K562 (cell line): ENCODE data around the gene ABCA7. TPM values are rescaled to one million over a fixed set of nuclear protein-coding genes. Genes with fewer than 3 reads are reported as not detected.

ENCODE experiments used
- ARID1B ChIP-seq: fragments of 450-650 bp; IDR thresholded peaks from 2 replicates; pipeline ENCODE4 v1.6.1; 2016; ENCODE audit warnings: antibody characterized with exemption, mild to moderate bottlenecking, inconsistent platforms
- CAMTA2 ChIP-seq: fragments of 250-450 bp; sonication (Bioruptor Pico); conservative IDR thresholded peaks from 2 replicates; pipeline ENCODE4 v1.5.1; 2022
- CBFA2T2 ChIP-seq: fragments of 450-650 bp; conservative IDR thresholded peaks from 2 replicates; pipeline ENCODE4 v1.6.1; 2017; ENCODE audit warnings: mild to moderate bottlenecking
- DACH1 ChIP-seq: fragments of 450-650 bp; IDR thresholded peaks from 2 replicates; pipeline ENCODE4 v1.6.1; 2018; ENCODE audit not compliant: partially characterized antibody
- ESRRB ChIP-seq: fragments of 250-450 bp; sonication (Bioruptor Pico); IDR thresholded peaks from 2 replicates; pipeline ENCODE4 v1.5.0; 2020; ENCODE audit warnings: mild to moderate bottlenecking, moderate library complexity, borderline replicate concordance
- HCFC1 ChIP-seq: IDR thresholded peaks from 2 replicates; pipeline ENCODE4 v1.6.1; 2012; ENCODE audit warnings: low read depth, low read length, improper control_type of control experiment
- ILK ChIP-seq: fragments of 450-650 bp; IDR thresholded peaks from 2 replicates; pipeline ENCODE4 v1.6.1; 2016; ENCODE audit warnings: missing genetic modification characterization, low read depth, mild to moderate bottlenecking, missing compliant biosample characterization, moderate library complexity, borderline replicate concordance
- PCBP2 ChIP-seq: fragments of 200-400 bp; formaldehyde crosslinking; IDR thresholded peaks from 2 replicates; pipeline ENCODE4 v1.6.1; 2018; ENCODE audit warnings: low read length, low read depth, mild to moderate bottlenecking, moderate library complexity; ENCODE audit not compliant: poor library complexity, severe bottlenecking
- RAD21 ChIP-seq, 2 experiments: fragments of 250-450 bp in 1 of 2; fragments of 450-650 bp in 1 of 2; sonication (Bioruptor Pico) in 1 of 2; formaldehyde crosslinking in 1 of 2; IDR thresholded peaks in 1 of 2; conservative IDR thresholded peaks in 1 of 2; 2 replicates each; pipeline versions ENCODE4 v1.4.0 to v1.8.0; 2020 to 2022; ENCODE audit warnings: mild to moderate bottlenecking in 2 of 2, moderate library complexity in 1 of 2
- SAP30 ChIP-seq: fragments of 200-600 bp; sonication (generic); IDR thresholded peaks from 2 replicates; pipeline ENCODE4 v1.6.1; 2012; ENCODE audit warnings: borderline replicate concordance, low read depth, mild to moderate bottlenecking, moderate library complexity, low read length, control low read depth, inconsistent platforms; ENCODE audit not compliant: insufficient read depth, poor library complexity, severe bottlenecking
- SMAD2 ChIP-seq: fragments of 150-350 bp; IDR thresholded peaks from 2 replicates; pipeline ENCODE4 v1.6.1; 2014; ENCODE audit warnings: low read depth, mild to moderate bottlenecking, low read length
- SMARCC2 ChIP-seq: fragments of 450-650 bp; IDR thresholded peaks from 2 replicates; pipeline ENCODE4 v1.6.1; 2017; ENCODE audit warnings: antibody characterized with exemption, moderate library complexity, mild to moderate bottlenecking, low read depth
- SPI1 ChIP-seq: IDR thresholded peaks from 2 replicates; pipeline ENCODE4 v1.6.1; 2011; ENCODE audit warnings: low read depth, low read length, control low read depth, borderline replicate concordance
- TEAD2 ChIP-seq: fragments of 450-650 bp; IDR thresholded peaks from 2 replicates; pipeline ENCODE4 v1.6.1; 2016; ENCODE audit warnings: missing genetic modification characterization, control low read depth, missing compliant biosample characterization
- TRIM24 ChIP-seq, 2 experiments: fragments of 450-650 bp; IDR thresholded peaks; 2 replicates each; pipeline ENCODE4 v1.6.1; 2016
- XRCC4 ChIP-seq: IDR thresholded peaks from one replicate; pipeline ENCODE4 v1.6.1; 2011; ENCODE audit not compliant: insufficient read depth, insufficient read length; ENCODE audit errors: extremely low read depth
- ZKSCAN1 ChIP-seq: fragments of 150-350 bp; IDR thresholded peaks from 2 replicates; pipeline ENCODE4 v1.6.1; 2016; ENCODE audit warnings: low read depth, low read length
- ZKSCAN8 ChIP-seq: fragments of 200-800 bp; sonication (Bioruptor generic); IDR thresholded peaks from 2 replicates; pipeline ENCODE4 v1.6.1; 2016; ENCODE audit warnings: missing genetic modification characterization, missing compliant biosample characterization
- ZNF133 ChIP-seq: fragments of 250-450 bp; sonication (Bioruptor Pico); IDR thresholded peaks from 2 replicates; pipeline ENCODE4 v1.4.0; 2020; ENCODE audit warnings: mild to moderate bottlenecking
- ZNF274 ChIP-seq: IDR thresholded peaks from 2 replicates; pipeline ENCODE4 v1.6.1; 2011; ENCODE audit warnings: low read depth, mild to moderate bottlenecking, low read length, moderate library complexity, borderline replicate concordance
- ZNF507 ChIP-seq: conservative IDR thresholded peaks from 2 replicates; pipeline ENCODE4 v1.6.1; 2017; ENCODE audit warnings: missing genetic modification characterization, missing compliant biosample characterization
- ZNF717 ChIP-seq: fragments of 250-450 bp; sonication (Bioruptor Pico); IDR thresholded peaks from 2 replicates; pipeline ENCODE4 v1.5.0; 2021
- ZNF77 ChIP-seq: fragments of 250-450 bp; sonication (Bioruptor Pico); IDR thresholded peaks from 2 replicates; pipeline ENCODE4 v1.5.0; 2020
- polyA plus RNA-seq, 8 experiments: library from polyadenylated mRNA; depleted of rRNA in 4 of 8; stranded (reverse) in 5 of 8; unstranded in 3 of 8; fragments of >200 nt; fragmentation: Nextera tagmentation in 2 of 8; fragmentation: Illumina TruSeq in 1 of 8; extraction: Ambion mirVana in 2 of 8; extraction: Trizol in 1 of 8; gene quantifications; 2 replicates each; pipeline versions ENCODE4 v1.2.1 to v1.2.3, GENCODE V29; 2011 to 2014; ENCODE audit warnings: inconsistent platforms in 1 of 8, missing spikeins in 1 of 8
- total RNA-seq, 7 experiments: library from RNA; depleted of rRNA in 6 of 7; stranded (reverse); fragments of >200 nt in 6 of 7; fragmentation: Illumina TruSeq in 2 of 7; extraction: Trizol in 2 of 7; gene quantifications; 2 replicates each; pipeline versions ENCODE4 v1.2.1 to v1.2.3, GENCODE V29; 2011 to 2021; ENCODE audit warnings: low replicate concordance in 1 of 7
- TF ChIP-seq, protein P1 (sequence below): IDR thresholded peaks from 2 replicates; pipeline ENCODE4 v1.6.1; 2014; ENCODE audit warnings: antibody characterized with exemption
- TF ChIP-seq, protein P2 (sequence below): sonication (generic); formaldehyde crosslinking; IDR thresholded peaks from 2 replicates; pipeline ENCODE4 v1.8.1; 2022; ENCODE audit warnings: missing genetic modification reagents
- TF ChIP-seq, protein P3 (sequence below): fragments of 250-450 bp; sonication (Bioruptor Pico); IDR thresholded peaks from 2 replicates; pipeline ENCODE4 v1.8.0; 2022; ENCODE audit warnings: moderate library complexity, mild to moderate bottlenecking, inconsistent platforms

The ABCA7 gene
- total and polyA plus RNA-seq, 9 of the 15 experiments (the other 6 are each of a cell fraction or from before 2014, with no cell fraction given): 2.3 to 96.1 (median 31.2) TPM

- TF ChIP-seq, protein P1, sequence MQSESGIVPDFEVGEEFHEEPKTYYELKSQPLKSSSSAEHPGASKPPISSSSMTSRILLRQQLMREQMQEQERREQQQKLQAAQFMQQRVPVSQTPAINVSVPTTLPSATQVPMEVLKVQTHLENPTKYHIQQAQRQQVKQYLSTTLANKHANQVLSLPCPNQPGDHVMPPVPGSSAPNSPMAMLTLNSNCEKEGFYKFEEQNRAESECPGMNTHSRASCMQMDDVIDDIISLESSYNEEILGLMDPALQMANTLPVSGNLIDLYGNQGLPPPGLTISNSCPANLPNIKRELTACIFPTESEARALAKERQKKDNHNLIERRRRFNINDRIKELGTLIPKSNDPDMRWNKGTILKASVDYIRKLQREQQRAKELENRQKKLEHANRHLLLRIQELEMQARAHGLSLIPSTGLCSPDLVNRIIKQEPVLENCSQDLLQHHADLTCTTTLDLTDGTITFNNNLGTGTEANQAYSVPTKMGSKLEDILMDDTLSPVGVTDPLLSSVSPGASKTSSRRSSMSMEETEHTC: peak; percentile 44; the same call in 1 of the 2 replicates
- TF ChIP-seq ZKSCAN8 (CRISPR knock-in tag): no peak
- no peak for TF ChIP-seq CAMTA2 (CRISPR knock-in tag)
- TF ChIP-seq SAP30: no peak
- no peak for TF ChIP-seq ARID1B
- no peak for TF ChIP-seq ZNF274
- TF ChIP-seq TRIM24 (IDR thresholded peaks at IDR 0.05): no peak
- no peak for TF ChIP-seq HCFC1
- TF ChIP-seq SPI1: no peak
- TF ChIP-seq ZNF77 (CRISPR knock-in tag): no peak
- TF ChIP-seq ZNF717 (CRISPR knock-in tag): no peak
- TF ChIP-seq ZNF507 (tag): no peak
- TF ChIP-seq, protein P2, sequence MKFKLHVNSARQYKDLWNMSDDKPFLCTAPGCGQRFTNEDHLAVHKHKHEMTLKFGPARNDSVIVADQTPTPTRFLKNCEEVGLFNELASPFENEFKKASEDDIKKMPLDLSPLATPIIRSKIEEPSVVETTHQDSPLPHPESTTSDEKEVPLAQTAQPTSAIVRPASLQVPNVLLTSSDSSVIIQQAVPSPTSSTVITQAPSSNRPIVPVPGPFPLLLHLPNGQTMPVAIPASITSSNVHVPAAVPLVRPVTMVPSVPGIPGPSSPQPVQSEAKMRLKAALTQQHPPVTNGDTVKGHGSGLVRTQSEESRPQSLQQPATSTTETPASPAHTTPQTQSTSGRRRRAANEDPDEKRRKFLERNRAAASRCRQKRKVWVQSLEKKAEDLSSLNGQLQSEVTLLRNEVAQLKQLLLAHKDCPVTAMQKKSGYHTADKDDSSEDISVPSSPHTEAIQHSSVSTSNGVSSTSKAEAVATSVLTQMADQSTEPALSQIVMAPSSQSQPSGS (CRISPR knock-in tag): no peak
- TF ChIP-seq, protein P3, sequence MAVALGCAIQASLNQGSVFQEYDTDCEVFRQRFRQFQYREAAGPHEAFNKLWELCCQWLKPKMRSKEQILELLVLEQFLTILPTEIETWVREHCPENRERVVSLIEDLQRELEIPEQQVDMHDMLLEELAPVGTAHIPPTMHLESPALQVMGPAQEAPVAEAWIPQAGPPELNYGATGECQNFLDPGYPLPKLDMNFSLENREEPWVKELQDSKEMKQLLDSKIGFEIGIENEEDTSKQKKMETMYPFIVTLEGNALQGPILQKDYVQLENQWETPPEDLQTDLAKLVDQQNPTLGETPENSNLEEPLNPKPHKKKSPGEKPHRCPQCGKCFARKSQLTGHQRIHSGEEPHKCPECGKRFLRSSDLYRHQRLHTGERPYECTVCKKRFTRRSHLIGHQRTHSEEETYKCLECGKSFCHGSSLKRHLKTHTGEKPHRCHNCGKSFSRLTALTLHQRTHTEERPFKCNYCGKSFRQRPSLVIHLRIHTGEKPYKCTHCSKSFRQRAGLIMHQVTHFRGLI (CRISPR knock-in tag): no peak
- TF ChIP-seq DACH1: no peak
- TF ChIP-seq TEAD2: no peak
- no peak for TF ChIP-seq ILK (tag)
- no peak for TF ChIP-seq PCBP2
- TF ChIP-seq CBFA2T2: no peak
- no peak for TF ChIP-seq SMAD2
- no peak for TF ChIP-seq RAD21 (CRISPR knock-in tag; conservative IDR thresholded peaks at IDR 0.05 in 1 of 2, IDR thresholded peaks at IDR 0.05 in 1 of 2)
- TF ChIP-seq XRCC4: no peak
- TF ChIP-seq SMARCC2: no peak
- TF ChIP-seq ESRRB (CRISPR knock-in tag): no peak
- no peak for TF ChIP-seq ZNF133
- no peak for TF ChIP-seq ZKSCAN1
Measured at GRCh38 chr19:1112268-1113029, 72.5 kb downstream of the ABCA7 start (continued).
